GM19455 (cell line): ENCODE measurements around the gene PLCD3.

ENCODE experiments used
- ATAC-seq: cut with Tn5 transposase; IDR thresholded peaks from one replicate; pipeline ENCODE4 v1.9.1; 2021; ENCODE audit not compliant: unreplicated experiment

PLCD3 gene, protein sequence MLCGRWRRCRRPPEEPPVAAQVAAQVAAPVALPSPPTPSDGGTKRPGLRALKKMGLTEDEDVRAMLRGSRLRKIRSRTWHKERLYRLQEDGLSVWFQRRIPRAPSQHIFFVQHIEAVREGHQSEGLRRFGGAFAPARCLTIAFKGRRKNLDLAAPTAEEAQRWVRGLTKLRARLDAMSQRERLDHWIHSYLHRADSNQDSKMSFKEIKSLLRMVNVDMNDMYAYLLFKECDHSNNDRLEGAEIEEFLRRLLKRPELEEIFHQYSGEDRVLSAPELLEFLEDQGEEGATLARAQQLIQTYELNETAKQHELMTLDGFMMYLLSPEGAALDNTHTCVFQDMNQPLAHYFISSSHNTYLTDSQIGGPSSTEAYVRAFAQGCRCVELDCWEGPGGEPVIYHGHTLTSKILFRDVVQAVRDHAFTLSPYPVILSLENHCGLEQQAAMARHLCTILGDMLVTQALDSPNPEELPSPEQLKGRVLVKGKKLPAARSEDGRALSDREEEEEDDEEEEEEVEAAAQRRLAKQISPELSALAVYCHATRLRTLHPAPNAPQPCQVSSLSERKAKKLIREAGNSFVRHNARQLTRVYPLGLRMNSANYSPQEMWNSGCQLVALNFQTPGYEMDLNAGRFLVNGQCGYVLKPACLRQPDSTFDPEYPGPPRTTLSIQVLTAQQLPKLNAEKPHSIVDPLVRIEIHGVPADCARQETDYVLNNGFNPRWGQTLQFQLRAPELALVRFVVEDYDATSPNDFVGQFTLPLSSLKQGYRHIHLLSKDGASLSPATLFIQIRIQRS

DNA sequence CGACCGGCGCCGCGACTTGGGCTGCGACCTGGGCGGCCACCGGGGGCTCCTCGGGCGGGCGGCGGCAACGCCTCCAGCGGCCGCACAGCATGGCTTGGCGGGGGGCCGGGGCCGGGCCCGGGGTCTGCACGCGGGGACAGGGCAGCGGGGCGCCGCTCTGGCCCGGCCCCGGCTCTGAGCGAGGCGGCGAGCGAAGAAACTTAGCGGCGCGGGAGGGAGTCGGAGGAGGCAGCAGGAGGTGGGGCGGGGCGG, at the start of gene PLCD3:
Gene PLCD3 (minus strand): TSS at position 196 of the 252 bp plus-strand sequence. CDS start 105 bp downstream, at position 91.
- no peak for ATAC-seq

DNA sequence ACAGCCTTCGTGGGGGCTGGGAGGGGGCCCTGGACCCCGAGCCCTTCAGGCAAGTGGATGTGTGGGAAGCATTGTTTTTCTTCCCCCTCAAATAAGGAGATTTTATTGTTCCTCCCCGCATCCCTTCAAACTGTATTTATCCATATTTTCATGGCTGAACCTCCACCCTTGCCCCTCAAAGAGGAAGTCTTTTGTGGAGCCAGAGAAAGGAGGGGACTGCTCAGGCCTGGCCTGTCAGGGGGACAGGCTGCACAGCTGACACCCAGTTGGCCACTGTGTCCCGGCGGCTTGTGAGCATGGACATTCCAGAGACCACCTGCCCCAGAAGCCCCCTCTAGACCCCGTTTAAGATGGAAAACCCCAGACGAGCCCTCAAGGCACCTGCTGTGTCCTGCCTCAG, 45.2 kb upstream of the PLCD3 start:
- ATAC-seq: no peak

DNA sequence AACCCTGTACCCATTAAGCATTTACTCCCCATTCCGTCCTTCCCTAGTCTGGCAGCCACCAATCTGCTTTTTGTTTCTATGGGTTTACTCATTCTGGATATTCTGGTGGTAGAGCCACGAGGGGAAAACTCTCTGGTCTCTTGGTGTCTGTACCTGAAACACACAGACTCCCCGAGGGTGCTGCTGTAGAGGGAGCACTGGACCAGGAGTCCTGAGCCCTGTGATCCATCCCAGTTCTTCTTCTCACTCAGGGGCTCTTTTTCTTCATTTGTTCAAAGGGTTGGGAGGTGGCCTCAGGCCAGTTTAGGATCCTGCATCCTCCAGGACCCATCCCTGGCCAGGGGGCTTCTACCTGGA, 43.4 kb upstream of the PLCD3 start:
- ATAC-seq: no peak

DNA sequence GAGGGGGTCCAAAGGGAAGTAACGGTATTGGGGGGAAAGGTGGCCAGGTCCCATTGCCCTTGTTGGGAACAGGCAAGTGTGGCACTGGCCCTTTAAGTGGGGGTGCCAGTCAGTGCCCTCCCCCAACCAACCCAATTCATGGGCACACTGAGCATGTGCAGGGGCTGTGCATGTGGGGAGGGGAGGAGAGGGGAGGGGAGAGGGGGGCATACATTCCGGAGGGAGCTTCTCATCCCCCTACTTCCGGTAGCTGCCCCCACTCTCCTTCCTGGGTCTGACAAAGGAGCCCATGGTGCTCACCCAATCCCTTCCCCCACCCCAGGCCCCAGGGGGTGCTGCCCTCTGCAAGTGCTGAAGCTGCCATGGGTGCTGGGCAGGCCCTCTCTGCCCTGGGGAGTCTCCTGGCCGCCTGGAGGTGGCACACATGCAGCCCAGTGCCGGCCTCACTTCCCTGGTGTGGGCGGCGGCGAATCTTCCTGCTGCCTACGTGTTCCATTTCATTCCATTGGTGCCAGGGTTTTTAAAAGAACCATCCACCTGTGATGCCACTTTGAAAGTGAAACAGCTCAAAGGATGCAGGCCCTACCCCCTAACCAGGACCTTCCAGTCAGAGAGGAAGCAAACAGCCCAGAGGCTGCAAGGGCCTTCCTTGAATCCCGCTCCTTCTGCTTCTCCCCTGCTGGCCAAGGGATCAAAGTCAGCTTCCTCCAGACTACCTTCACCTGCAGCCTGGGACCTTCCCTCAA, 40.4 kb upstream of the PLCD3 start:
- no peak for ATAC-seq

DNA sequence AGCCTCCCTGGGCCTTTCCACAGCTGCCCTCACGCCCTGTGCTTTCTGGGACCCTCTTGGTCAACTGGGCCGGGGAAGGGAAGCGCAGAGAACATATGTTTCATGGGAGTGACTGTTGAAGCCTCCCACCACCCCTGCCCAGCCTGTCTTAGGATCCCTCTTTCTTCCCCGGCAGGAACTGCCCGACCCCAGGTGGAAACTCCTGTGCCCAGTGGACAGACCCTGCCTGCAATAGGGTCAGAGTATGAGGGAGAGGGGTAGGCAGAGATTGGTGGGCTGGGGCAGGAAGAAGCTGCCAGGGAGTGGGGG, 39.9 kb upstream of the PLCD3 start:
- ATAC-seq: no peak

DNA sequence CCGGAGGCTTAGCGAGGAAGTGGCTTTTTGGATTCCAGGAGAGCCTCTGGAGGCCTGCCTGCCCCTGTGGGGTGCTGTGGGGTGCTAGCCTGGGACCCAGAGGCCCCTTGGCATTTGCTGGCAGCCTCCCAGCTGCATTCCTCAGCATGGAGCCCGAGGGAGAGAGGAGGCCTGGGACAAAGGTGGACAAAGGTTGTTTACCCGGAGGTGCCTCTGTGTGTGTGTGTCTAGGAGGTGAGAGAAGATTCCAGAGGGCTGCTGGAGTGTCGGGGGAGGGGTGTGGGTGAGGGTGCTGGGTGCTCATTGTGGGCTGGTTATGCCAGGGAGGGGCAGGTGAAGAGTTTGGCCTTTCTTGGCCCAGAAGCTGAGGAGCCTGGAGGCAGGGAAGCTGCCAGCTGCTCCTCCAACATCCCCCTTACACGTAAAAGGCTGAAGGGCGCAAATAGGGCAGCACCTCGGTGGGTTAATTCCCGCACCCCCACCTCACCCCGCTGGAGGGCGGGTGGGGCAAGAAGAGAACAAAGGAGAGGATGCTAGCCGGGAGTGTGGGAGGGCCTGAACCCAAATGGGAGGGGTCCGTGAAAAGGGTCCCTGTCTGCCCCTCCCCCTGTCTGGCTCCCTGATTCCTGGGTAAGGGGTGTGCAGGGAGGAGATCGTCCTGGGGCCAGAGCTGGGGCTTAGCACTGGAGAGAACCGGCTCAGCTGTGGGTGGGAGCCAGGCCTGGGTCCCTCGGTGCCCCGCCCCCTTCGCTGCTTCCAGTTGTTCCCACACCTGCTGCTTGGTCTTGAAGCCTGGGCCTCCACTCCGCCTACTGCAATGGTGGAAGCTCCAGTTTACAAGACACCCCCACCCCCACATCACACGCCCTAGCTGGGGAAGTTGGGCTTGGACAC, 39.3 kb upstream of the PLCD3 start:
- ATAC-seq: no peak

DNA sequence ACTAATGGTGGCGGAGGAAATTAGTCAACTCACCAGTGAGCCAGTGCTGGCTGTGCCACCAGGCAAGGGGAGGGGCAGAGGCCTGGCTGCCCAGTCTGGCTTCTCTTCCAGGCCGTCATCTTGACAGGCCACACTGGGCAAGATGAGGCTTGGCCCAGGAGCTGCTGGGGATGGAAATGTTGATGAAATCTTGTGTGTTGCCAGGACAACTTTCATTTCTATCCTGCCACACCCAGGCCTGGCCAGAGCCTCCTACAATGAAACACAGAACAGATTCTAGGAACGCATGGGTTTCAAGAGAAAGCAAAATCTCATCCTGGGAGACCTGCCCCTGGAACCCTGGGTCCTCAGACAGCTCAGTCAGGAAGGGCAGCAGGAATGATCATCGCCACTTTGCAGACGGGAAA, 38.6 kb upstream of the PLCD3 start:
- ATAC-seq: no peak

DNA sequence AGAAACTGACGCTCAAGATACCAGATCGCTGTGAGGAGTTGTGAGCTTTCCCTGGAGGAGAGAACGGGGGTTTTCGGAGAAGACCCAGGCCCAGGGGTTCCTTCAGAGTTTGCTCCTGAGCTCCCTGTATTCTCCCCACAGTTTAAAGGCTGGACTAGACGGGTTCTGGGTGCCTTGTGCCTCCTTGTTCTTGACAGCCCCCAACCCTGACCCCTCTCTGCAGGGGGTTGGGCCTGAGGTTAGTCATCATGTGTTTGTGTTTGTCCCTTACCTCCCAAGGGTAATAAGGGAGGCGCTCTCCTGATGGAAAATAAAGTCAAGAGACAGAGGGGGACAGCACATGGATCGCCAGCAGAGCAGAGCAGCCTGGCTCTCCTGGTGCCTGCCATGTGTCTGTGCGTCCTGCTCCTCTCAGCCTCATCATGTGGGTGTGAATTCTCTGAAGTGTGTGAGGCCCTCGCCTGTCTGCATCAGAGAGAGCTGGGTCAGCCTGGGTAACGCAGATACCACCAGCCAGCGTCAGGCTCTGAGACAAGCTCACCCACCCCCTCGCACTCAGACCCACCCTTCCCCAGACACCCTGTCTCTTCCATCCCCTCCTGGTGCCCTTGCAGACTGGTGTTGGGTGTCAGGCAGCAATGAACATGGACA, 38.1 kb upstream of the PLCD3 start:
- no peak for ATAC-seq

DNA sequence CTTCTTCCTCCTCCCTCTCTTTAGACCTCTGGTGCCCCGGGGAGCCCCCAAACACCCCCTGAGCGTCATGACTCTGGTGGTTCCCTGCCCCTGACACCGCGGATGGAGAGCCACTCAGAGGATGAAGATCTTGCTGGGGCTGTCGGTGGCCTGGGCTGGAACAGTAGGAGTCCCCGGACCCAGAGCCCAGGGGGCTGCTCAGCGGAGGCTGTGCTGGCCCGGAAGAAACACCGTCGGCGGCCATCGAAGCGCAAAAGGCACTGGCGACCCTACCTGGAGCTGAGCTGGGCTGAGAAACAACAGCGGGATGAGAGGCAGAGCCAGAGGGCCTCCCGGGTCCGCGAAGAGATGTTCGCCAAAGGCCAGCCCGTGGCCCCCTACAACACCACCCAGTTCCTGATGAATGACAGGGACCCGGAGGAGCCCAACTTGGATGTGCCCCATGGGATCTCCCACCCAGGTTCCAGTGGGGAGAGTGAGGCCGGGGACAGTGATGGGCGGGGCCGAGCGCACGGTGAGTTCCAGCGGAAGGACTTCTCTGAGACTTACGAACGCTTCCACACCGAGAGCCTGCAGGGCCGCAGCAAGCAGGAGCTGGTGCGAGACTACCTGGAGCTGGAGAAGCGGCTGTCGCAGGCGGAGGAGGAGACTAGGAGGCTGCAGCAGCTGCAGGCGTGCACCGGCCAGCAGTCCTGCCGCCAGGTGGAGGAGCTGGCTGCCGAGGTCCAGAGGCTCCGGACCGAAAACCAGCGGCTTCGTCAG, 36.9 kb upstream of the PLCD3 start:
- ATAC-seq: no peak

DNA sequence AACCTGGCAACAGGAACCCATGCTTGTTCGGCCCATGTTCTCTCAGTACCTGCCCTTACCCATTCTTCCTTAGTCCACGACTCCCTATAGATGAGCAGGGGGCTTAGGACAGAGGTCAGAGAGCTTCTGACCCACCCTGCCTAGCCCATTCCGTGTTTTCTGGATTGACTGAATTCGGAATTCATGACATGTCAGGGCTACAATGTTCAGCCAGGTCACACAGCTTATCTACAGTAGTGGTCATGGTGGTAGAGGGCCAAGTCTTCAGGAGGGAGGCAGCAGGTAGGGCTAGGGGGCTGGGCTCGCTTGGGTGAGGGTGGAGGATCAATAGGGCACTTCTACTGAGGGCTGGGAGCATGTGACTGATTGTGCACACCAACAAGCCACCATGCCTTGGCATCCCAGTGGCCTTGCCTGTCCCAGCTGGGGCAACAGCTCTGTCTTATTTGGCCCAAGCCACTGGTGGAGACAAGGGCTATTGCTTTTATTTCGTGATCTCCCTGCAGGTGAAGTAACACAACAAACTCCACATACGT, 32.5 kb upstream of the PLCD3 start:
- ATAC-seq: no peak

DNA sequence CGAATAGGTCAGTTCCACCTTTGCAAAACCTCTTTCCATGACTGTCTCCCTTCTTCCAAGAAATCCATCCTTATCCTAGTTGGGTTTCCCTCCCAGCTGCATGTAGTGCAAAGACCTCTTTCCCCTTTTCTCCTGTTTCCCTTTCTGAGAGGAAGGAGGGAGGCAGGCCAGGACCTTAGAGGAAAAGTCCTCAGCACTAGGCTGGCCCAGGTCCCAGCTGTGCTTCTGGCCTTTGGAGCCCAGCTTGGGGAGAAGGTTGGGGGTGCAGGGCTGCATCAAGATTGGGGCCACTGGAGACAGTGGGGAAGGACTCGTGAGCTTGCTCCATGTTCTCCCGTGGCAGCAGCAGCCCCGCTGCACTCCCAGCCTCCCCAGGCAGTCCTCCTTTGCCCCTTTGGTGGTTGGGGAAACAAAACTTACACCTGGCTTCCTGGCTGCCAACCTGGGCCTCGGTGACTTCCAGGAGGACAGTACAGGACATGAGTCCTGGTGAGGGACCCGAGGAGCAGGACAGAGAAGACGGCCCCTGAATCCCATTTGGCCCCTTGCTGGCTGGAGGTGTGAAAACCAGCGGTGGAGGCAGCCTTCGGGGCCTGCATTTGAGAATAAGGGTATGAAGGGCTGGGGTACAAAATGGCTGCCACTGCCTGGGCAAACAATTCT, 29.8 kb upstream of the PLCD3 start:
- ATAC-seq: no peak

DNA sequence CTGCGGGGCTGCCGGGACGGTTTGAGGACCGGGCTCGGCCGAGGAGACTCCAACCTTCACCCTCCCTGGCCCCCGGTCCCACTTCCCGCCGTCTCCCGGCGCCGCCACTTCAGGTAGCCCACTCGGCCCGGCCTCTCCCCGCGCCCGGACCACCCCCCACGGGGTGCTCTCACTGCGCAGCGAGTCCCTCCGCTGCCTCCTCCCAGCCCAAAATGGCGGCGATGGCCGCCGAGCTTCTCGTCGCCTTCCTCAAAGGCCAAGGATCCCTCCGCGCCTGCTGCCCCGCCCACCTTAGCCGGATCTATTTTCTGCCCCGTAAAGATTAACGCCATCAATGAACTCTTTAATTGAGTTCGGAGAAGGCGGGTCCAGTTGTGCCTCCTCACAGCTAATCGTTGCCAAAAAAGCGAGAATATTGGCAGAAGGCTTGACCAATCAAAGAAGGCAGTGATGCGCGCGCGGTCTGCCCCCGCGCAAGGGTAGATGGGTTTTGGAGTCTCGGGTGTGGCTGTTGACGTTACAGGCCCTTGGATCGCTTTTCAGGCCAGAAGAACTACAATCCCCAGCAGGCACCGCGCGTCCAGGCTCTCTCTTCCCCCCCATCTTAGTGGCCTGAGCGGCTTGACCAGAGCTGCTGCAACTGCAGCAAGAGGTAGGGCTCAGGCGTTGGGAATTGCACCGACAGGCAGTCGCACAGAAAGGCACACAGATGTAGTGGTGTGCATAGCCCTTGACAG, 29.1 kb upstream of the PLCD3 start, which contains the start of gene HEXIM2:
Gene HEXIM2 (plus strand): TSS at position 588 of the 737 bp plus-strand sequence. CDS start 919 bp downstream, outside the sequence.
- ATAC-seq: peak; percentile 83

DNA sequence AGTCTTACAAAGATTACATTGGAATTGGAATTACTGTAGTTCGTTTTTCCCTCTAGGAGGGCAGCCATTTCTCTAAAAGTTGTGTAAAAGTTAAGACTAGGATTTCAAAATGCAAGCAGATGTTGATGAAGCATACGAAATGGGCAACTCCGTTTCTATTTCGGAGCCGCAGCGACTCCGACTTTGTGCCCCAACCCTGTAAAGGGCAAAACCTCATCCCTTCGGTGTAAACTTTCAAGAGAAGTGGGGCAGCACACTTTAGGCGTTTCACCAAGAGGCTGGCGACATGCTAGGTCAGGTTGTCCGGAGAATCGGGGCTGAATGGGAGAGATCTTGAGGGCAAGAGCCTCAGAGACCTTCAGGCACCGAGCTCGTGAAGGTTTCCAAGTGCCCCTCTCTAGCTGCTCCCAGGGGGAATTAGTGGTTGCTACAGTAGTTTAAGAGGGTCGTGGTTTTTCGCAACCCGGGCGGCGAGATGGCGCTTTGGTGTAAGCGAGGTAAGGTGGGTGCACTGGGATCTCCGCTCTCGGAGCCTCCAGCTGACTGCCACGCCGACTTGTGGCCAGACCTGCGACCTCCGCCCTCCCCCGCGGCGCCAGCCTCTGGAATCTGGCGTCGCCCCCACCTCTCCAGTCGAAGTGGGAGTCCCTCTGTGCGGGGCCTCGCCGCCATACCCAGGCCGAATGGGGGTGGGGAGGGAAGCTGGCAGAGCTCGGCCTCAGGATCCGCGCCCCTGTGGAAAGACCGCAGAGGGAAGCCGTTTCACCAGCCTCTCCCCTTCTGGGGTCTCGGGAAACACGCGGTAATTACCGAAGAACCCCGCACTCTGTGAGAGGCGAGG, 28.4 kb upstream of the PLCD3 start:
- ATAC-seq: peak; percentile 27

DNA sequence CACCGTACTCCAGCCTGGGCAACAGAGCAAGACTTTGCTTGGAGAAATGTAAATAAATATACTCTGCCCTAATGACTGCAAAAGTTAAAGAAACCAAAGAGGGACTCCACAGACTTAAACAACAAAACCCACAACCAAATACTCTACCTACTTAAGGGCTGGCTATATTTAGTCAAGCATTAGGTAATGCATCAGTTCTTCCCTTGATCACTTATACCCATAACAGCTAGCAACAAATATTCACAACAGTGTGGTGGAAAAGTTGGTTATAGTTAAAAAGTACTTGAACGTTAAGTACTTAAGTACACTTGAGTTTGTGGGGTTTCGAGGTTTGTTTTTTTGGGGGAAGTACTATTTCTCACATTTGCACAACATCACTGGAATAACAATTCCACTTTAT, 23.9 kb upstream of the PLCD3 start:
- ATAC-seq: no peak

DNA sequence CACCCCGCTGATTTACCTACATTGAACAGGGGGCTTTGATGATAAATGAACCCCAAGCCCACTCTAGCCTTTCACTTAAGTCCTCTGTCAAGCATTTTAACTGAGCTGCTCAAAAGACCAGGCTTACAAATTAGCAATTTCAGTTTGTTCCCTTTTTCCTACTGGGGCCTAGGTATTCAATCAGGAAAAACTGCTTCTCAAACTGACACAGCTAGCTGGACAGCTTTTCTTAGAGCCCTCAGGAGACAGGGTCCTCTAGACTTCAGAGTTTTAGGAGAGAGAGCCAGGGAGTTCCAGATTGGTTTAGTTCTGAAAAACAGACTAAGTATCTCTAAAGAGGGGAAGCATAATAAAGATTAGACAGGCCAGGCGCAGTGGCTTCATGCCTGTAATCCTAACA, 23.2 kb upstream of the PLCD3 start:
- no peak for ATAC-seq

DNA sequence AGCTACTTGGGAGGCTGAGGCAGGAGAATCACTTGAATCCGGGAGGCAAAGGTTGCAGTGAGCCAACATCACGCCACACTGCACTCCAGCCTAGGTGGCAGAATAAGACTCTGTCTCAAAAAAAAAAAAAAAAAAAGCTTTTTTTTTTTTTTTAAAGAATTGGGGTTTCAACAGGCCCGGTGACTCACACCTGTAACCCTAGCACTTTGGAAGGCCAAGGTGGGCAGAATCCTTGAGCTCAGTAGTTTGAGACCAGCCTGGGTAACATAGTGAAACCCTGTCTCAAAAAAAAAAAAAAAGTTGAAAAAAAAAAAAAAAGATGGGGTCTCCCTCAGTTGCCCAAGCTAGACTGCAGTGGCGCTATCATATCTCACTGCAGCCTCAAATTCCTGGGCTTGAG, 22.7 kb upstream of the PLCD3 start:
- ATAC-seq: no peak
